DND-41 (cell line): Measurements from ENCODE around the gene GATA5.
"Not testable (repeated sequence)": the region's sequence is repeated elsewhere in the genome, so short reads cannot be mapped to it uniquely, and the experiment has no call there.

Experiments used
- ATAC-seq: fragments of 200-7000 bp; cut with Tn5 transposase; 3 replicates; pipeline ENCODE4 v1.9.1; 2021; ENCODE audit warnings: low read depth; ENCODE audit not compliant: insufficient read depth
- DNase-seq: peaks from one replicate; pipeline ENCODE4 v3.0.0-alpha.2; 2020
- H2AFZ ChIP-seq: 2 replicates; pipeline ENCODE4 v1.6.0; 2012; ENCODE audit warnings: low read depth, low read length
- H3K27ac ChIP-seq: 2 replicates; pipeline ENCODE4 v1.5.1; 2012; ENCODE audit warnings: low read length, inconsistent platforms
- H3K27me3 ChIP-seq: fragments of 200-600 bp; sonication (generic); 2 replicates; pipeline ENCODE4 v1.6.0; 2012; ENCODE audit warnings: low read length, mild to moderate bottlenecking, inconsistent platforms; ENCODE audit not compliant: insufficient read depth, poor library complexity
- H3K36me3 ChIP-seq: 2 replicates; pipeline ENCODE4 v1.5.1; 2012; ENCODE audit warnings: low read length, inconsistent platforms; ENCODE audit not compliant: insufficient read depth
- H3K4me1 ChIP-seq: 2 replicates; pipeline ENCODE4 v1.5.1; 2012; ENCODE audit warnings: mild to moderate bottlenecking, low read length; ENCODE audit not compliant: insufficient read depth
- H3K4me2 ChIP-seq: 2 replicates; pipeline ENCODE4 v1.6.0; 2012; ENCODE audit warnings: mild to moderate bottlenecking, moderate library complexity, low read length, inconsistent platforms; ENCODE audit not compliant: insufficient read depth
- H3K4me3 ChIP-seq, 2 experiments: fragments of 200-600 bp in 1 of 2; shearing (Covaris generic) in 1 of 2; 2 replicates each; pipeline ENCODE4 v1.5.1; 2012 to 2016; ENCODE audit warnings: inconsistent platforms in 2 of 2, low read length in 2 of 2, mild to moderate bottlenecking in 2 of 2, low read depth in 1 of 2, moderate library complexity in 1 of 2
- H3K79me2 ChIP-seq: 2 replicates; pipeline ENCODE4 v1.6.0; 2012; ENCODE audit warnings: low read length, inconsistent platforms; ENCODE audit not compliant: insufficient read depth
- H3K9ac ChIP-seq: 2 replicates; pipeline ENCODE4 v1.6.0; 2012; ENCODE audit warnings: low read depth, mild to moderate bottlenecking, inconsistent platforms, low read length, moderate library complexity
- H3K9me3 ChIP-seq: 2 replicates; pipeline ENCODE4 v1.5.1; 2012; ENCODE audit warnings: low read length, moderate library complexity, mild to moderate bottlenecking, inconsistent platforms; ENCODE audit not compliant: insufficient read depth, severe bottlenecking
- H4K20me1 ChIP-seq: 2 replicates; pipeline ENCODE4 v1.6.0; 2012; ENCODE audit warnings: low read length; ENCODE audit not compliant: insufficient read depth
- EZH2 ChIP-seq: IDR thresholded peaks from 3 replicates; pipeline ENCODE4 v1.6.1; 2012; ENCODE audit warnings: borderline replicate concordance, low read depth, mild to moderate bottlenecking, moderate library complexity, low read length, inconsistent platforms; ENCODE audit not compliant: severe bottlenecking
- TF ChIP-seq, protein P1 (sequence below): IDR thresholded peaks from 2 replicates; pipeline ENCODE4 v1.5.1; 2012; ENCODE audit warnings: borderline replicate concordance, low read length, moderate library complexity, mild to moderate bottlenecking; ENCODE audit not compliant: poor library complexity, severe bottlenecking; ENCODE audit errors: extremely low read depth

Gene GATA5

DNA sequence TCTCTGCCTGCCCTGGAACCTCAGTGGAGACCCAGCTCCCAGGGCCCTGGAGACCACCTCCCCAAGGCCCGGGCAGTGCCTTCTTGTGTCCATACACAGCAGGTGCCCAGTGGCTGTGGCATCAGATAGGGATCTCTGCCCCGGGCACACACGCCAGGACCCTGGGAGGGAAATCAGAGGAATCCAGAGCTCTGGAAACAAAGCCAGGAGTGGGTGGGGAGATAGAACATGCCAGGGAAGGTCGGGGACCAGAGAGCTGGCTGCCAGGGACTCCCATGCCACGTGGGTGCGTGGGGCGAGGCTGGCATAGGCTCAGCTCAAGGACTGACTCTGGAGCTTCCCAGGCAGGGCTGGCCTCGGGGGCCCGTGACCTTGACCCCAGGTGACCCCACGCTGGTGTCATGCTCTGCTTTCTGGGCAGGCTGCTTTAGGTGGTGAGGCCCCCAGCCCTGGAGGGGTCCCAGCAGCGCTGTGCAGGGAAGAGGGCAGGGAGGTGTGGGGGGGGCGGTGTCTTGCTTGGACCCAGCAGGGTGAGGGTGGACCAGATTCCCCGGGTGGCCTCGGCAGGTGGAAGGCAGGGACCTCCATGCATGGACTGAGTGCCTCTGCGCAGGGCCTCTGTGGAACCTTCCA, 17.6 kb upstream of the GATA5 start:
- Histone ChIP-seq H3K4me2 (no peak overlapping the region), H2AFZ (no peak overlapping the region), H3K79me2 (no peaks in the 10 kb centered on the region), H3K27me3 (peaks cover 14% of the 10 kb centered on the region), H3K4me3 (no peak overlapping the region), H3K27ac (no peak overlapping the region), H3K36me3 (no peaks in the 10 kb centered on the region), H3K4me1 (no peaks in the 10 kb centered on the region), H3K9ac (no peak overlapping the region), H3K9me3 (no peaks in the 10 kb centered on the region), H4K20me1 (peaks cover 4% of the 10 kb centered on the region; the same call in 1 of the 2 replicates)
- ATAC-seq: no peak
- no peak for DNase-seq
- TF ChIP-seq EZH2: no peak
- TF ChIP-seq, protein P1, sequence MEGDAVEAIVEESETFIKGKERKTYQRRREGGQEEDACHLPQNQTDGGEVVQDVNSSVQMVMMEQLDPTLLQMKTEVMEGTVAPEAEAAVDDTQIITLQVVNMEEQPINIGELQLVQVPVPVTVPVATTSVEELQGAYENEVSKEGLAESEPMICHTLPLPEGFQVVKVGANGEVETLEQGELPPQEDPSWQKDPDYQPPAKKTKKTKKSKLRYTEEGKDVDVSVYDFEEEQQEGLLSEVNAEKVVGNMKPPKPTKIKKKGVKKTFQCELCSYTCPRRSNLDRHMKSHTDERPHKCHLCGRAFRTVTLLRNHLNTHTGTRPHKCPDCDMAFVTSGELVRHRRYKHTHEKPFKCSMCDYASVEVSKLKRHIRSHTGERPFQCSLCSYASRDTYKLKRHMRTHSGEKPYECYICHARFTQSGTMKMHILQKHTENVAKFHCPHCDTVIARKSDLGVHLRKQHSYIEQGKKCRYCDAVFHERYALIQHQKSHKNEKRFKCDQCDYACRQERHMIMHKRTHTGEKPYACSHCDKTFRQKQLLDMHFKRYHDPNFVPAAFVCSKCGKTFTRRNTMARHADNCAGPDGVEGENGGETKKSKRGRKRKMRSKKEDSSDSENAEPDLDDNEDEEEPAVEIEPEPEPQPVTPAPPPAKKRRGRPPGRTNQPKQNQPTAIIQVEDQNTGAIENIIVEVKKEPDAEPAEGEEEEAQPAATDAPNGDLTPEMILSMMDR: no peak

DNA sequence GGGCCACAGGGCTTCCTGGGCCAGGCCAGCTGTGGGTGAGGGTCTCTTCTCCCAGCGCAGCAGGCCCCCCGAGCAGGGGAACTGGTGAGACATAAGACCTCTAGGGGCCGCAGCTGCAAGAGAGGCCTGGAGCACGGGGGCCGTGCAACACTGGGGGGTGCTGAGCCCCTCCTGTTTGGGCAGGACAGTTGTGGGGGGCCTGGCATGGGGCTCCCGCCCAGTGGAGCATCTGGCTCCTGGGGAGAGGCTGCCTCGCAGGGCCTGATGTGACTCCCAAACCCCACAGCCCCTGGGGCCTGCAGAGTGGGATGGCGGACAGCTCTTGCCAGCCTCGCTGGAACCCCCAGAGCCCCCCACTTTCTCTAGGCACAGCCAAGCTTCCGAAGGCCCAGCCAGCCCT, 16.9 kb upstream of the GATA5 start:
- H3K9me3 ChIP-seq: no peaks in the 10 kb centered on the region
- H2AFZ ChIP-seq: no peak overlapping the region
- no peak for TF ChIP-seq EZH2
- TF ChIP-seq, protein P1: no peak
- no peak for ATAC-seq
- no peaks in the 10 kb centered on the region for H3K36me3 ChIP-seq
- no peak overlapping the region for H3K4me2 ChIP-seq
- no peaks in the 10 kb centered on the region for H3K79me2 ChIP-seq
- no peak overlapping the region for H3K4me3 ChIP-seq
- peaks cover 7% of the 10 kb centered on the region; the same call in 1 of the 2 replicates for H4K20me1 ChIP-seq
- no peak overlapping the region for H3K9ac ChIP-seq
- H3K4me1 ChIP-seq: no peaks in the 10 kb centered on the region
- no peak for DNase-seq
- H3K27ac ChIP-seq: no peak overlapping the region
- peaks cover 19% of the 10 kb centered on the region for H3K27me3 ChIP-seq

DNA sequence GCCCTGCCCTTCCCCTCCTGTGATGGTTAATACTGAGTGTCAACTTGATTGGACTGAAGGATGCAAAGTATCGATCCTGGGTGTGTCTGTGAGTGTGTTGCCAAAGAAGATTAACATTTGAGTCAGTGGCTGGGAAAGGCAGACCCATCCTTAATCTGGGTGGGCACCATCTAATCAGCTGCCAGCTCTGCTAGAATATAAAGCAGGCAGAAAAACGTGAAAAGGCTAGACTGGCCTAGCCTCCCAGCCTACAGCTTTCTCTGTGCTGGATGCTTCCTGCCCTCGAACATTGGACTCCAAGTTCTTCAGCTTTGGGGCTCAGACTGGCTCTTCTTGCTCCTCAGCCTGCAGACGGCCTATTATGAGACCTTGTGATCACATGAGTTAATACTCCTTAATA, 15.0 kb upstream of the GATA5 start:
- not testable (repeated sequence) for H3K4me1 ChIP-seq, H3K9me3 ChIP-seq, H3K36me3 ChIP-seq, H3K9ac ChIP-seq, ATAC-seq, H2AFZ ChIP-seq, H3K79me2 ChIP-seq, H3K27ac ChIP-seq, DNase-seq, H3K4me2 ChIP-seq, H3K4me3 ChIP-seq, H4K20me1 ChIP-seq
- peaks cover 36% of the 10 kb centered on the region for H3K27me3 ChIP-seq

DNA sequence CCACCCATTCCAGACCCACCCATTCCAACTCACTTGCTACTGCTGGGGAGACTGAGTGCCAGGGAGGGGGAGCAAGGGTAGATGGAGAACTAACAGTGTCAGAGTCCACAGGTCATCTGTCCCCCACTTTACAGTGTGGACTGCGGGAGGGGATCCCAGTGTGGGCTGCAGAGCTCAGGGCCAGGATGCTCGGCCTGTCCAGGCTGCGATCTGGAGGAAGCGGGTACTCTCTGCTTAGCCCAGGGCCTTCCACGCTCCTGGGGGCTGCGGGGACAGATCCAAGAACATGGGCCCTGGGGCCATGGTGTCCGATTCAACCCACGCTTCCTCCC, 14.1 kb upstream of the GATA5 start:
- TF ChIP-seq, protein P1: no peak
- no peak for TF ChIP-seq EZH2
- Histone ChIP-seq H2AFZ (no peak overlapping the region), H3K4me2 (no peak overlapping the region), H3K4me3 (no peak overlapping the region), H3K4me1 (no peaks in the 10 kb centered on the region), H3K27me3 (peaks cover 36% of the 10 kb centered on the region), H4K20me1 (peaks cover 11% of the 10 kb centered on the region; the same call in 1 of the 2 replicates), H3K9ac (no peak overlapping the region), H3K79me2 (no peaks in the 10 kb centered on the region), H3K27ac (no peak overlapping the region), H3K9me3 (no peaks in the 10 kb centered on the region), H3K36me3 (no peaks in the 10 kb centered on the region)
- ATAC-seq: no peak
- DNase-seq: no peak
